Measurements from ENCODE around the gene ULK4.

Gene ULK4

GRCh38 chr3:41690766-41691563 lies 270.9 kb downstream of the ULK4 start:
- no peak for DNase-seq (ENCODE audit: low read depth)
- no peak overlapping the region for H3K4me3 ChIP-seq (ENCODE audit: low read length)

GRCh38 chr3:41688595-41689380 lies 273.1 kb downstream of the ULK4 start:
- TF ChIP-seq CTCF (conservative IDR thresholded peaks at IDR 0.05; ENCODE audit: low read depth, low read length) = no peak
- DNase-seq (ENCODE audit: low read depth) = no peak
- no peak overlapping the region for H3K4me3 ChIP-seq (ENCODE audit: low read length)

More at GRCh38 chr3:41690766-41691563, 270.9 kb downstream of the ULK4 start:
- no peak for TF ChIP-seq CTCF (conservative IDR thresholded peaks at IDR 0.05; ENCODE audit: low read depth, low read length)

- TF ChIP-seq CTCF (conservative IDR thresholded peaks at IDR 0.05; ENCODE audit: low read depth, low read length) = no peak
- no peak overlapping the region for H3K4me3 ChIP-seq (ENCODE audit: low read length)
- DNase-seq (ENCODE audit: low read depth) = no peak
Observed at GRCh38 chr3:41684797-41685735, 276.8 kb downstream of the ULK4 start.

- TF ChIP-seq CTCF (conservative IDR thresholded peaks at IDR 0.05; ENCODE audit: low read depth, low read length) = no peak
- DNase-seq (ENCODE audit: low read depth) = peak; percentile 79
- no peak overlapping the region for H3K4me3 ChIP-seq (ENCODE audit: low read length)
Observed at GRCh38 chr3:41683666-41684350, 278.1 kb downstream of the ULK4 start.

- TF ChIP-seq CTCF (conservative IDR thresholded peaks at IDR 0.05; ENCODE audit: low read depth, low read length) = no peak
- no peak for DNase-seq (ENCODE audit: low read depth)
- no peak overlapping the region for H3K4me3 ChIP-seq (ENCODE audit: low read length)
Observed at GRCh38 chr3:41682996-41683395, 278.9 kb downstream of the ULK4 start.

GRCh38 chr3:41682382-41682781 lies 279.5 kb downstream of the ULK4 start:
- H3K4me3 ChIP-seq (ENCODE audit: low read length) = no peak overlapping the region
- DNase-seq (ENCODE audit: low read depth) = no peak
- TF ChIP-seq CTCF (conservative IDR thresholded peaks at IDR 0.05; ENCODE audit: low read depth, low read length) = no peak
